Measurements from ENCODE around the gene NPFFR2. TPM values are rescaled to one million over a fixed set of nuclear protein-coding genes. Genes with fewer than 3 reads are reported as not detected.
"Not testable (repeated sequence)": the region's sequence is repeated elsewhere in the genome, so short reads cannot be mapped to it uniquely, and the experiment has no call there.

The NPFFR2 gene
- polyA plus RNA-seq, 10 donors = 0.20 to 1.5 (median 0.51) TPM

DNA sequence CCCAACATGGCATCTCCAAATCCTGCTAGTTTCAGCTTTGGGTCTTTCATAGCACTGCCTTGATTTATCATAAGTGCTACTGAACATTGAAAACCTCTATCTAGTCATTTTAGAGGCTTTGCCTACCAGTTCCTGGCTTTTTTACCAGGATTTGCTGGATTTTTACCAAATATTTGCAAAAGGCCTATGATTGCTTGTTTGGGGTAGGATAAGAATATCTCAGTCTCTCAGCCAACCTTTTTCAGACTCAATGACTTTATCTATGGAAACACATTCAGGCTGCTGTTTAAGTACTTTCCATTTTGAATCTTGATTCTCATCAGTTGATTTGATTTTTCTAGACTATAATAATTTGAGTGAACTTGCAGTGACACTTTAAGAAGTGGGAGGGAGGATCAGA is 80.1 kb downstream of the NPFFR2 start:
- DNase-seq = no peak

DNA sequence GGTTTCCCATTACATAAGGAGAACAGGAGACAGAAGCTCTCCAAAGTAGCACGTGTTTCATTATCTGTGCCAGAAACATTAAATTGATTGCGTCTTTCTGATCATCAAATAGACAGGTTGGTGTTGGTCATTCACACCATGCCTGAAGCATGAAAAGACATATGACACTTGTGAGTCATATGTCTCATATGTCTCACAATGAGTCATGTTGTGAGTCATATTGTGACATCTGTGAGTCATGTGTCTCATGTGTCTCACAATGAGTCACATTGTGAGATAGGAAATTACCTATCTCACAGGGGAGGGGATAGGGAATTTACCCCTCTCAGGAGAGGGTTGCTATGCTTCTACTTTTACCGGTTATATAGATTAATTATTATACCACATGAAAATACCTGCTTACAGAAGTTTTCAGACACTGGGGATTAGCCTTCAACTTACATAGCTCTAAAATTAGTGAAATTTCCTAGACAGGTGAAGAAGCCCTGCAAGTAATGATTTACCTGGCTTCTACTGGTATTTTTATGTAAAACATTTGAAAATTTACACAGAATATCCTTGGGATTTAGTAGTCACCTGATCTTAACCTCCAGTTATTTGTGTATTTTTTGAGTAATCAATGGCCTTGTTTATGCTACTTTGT is 80.8 kb downstream of the NPFFR2 start:
- DNase-seq = peak in 1 of 3 donors; percentile 9

DNA sequence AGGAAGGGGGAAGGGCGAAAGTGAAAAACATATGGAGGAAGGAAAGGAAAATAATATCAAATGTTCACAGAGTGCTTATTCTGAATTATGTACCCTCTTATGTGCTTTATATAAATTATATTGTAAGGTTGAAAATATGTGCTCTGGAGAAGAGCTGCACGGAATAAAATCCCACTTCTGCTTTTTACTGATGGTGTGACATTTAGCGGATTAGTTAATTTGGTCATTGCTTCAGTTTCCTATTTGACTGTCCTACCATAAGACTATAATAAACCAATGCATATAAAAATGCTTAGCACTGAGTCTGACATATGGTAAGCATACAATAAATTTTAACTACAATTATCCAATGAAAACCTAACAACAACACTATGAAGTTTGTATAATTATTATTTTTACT is 86.2 kb downstream of the NPFFR2 start:
- no peak for DNase-seq

DNA sequence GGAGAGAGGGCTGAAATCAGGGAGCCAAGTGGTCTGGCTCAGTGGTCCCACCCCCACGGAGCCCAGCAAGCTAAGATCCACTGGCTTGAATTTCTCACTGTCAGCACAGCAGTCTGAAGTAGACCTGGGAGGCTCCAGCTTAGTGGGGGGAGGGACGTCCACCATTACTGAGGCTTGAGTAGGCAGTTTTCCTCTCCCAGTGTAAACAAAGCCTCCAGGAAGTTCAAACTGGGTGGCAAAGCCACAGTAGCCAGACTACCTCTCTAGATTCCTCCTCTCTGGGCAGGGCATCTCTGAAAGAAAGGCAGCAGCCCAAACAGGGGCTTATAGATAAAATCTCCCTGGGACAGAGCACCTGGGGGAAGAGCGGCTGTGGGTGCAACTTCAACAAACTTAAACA is 88.1 kb downstream of the NPFFR2 start:
- DNase-seq = no peak

DNA sequence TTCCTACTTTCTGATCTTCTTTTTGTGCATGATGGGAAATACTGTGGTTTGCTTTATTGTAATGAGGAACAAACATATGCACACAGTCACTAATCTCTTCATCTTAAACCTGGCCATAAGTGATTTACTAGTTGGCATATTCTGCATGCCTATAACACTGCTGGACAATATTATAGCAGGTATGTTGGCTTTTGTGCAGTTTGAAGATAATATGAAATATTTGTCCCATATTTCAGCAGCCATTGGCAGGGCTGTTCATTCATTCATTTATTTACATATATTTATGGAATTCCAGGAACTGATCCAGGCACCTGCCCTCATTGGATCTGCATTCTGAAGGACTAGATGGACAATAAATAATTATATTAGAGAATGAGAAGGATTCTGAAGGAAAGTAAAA is 96.9 kb downstream of the NPFFR2 start:
- DNase-seq = no peak

DNA sequence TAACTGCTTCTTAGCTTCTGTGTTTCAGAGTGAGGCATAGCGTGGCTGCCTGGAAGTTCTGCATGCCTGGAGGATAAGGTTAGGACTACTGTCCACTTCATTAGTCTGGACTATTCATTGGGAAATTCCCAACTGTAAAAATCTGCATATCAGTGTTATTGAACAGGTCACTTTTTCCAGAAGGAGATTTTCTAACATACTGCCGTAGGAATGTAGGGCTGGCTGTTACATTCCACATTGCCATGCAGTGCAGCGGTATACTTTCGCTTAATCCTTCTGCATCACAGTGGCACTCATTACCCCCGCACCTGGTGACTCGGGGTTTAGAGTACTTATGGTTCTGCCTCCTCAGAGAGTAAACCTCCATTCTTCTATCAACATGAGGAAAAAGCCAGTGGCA is 104.6 kb downstream of the NPFFR2 start:
- DNase-seq = no peak

DNA sequence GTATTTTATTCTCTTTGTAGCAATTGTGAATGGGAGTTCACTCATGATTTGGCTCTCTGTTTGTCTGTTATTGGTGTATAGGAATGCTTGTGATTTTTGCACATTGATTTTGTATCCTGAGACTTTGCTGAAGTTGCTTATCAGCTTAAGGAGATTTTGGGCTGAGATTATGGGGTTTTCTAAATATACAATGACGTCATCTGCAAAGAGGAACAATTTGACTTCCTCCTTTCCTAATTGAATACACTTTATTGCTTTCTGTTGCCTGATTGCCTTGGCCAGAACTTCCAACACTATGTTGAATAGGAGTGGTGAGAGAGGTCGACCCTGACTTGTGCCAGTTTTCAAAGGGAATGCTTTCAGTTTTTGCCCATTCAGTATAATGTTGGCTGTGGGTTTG is 108.2 kb downstream of the NPFFR2 start:
- DNase-seq = not testable (repeated sequence)

DNA sequence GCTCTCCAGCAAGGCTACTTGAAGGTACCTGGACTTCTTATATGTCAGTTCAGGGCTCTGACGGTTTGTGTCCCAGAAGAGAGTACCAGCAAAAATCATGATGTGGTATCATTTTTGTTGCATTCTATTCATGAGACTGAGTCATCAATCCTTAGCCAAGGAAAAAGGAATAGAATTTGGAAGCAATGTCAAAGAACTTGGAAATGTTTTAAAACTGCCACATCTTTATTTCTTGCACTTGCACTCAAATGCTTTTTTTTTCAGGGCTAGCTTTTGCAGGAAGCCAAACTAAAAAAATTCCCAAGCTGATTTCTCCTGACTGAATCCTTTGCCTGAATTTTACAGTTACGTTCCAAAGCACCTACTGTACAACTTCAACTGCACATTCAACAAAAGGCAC is 112.4 kb downstream of the NPFFR2 start:
- DNase-seq = no peak

DNA sequence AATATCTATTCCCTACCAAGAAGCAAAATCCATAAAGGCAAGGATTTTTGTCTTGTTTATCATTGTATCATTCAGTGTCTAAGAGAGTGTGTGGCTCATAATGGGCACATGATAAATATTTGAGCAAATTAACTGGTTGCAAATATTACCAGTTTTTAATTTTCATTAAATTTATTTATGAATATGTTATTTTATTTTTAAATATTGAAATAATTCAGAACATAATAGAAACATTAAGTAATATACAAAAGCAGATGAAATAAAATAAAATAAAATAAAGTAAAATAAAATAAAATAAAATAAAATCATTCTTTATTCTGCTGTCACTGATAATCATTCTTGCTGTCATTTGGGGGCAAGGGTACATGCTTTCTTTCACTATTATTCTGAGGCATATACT is 120.9 kb downstream of the NPFFR2 start:
- DNase-seq = no peak

DNA sequence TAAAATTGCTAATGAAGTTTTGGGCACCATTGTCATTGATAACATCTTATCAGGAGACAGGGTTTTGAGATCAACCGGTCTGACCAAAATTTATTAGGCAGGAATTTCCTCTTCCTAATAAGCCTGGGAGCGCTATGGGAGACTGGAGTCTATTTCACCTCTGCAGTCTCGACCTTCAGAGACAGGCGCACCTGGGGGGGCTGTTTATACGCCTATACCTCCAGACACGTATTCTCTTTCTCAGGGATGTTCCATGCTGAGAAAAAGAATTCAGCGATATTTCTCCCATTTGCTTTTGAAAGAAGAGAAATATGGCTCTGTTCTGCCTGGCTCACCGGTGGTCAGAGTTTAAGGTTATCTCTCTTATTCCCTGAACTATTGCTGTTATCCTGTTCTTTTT is 121.8 kb downstream of the NPFFR2 start:
- not testable (repeated sequence) for DNase-seq

DNA sequence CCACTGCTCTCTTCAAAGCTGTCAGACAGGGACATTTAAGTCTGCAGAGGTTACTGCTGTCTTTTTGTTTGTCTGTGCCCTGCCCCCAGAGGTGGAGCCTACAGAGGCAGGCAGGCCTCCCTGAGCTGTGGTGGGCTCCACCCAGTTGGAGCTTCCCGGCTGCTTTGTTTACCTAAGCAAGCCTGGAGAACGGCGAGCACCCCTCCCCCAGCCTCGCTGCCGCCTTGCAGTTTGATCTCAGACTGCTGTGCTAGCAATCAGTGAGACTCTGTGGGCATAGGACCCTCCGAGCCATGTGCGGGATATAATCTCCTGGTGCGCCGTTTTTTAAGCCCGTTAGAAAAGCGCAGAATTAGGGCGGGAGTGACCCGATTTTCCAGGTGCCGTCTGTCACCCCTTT is 137.5 kb downstream of the NPFFR2 start:
- not testable (repeated sequence) for DNase-seq

DNA sequence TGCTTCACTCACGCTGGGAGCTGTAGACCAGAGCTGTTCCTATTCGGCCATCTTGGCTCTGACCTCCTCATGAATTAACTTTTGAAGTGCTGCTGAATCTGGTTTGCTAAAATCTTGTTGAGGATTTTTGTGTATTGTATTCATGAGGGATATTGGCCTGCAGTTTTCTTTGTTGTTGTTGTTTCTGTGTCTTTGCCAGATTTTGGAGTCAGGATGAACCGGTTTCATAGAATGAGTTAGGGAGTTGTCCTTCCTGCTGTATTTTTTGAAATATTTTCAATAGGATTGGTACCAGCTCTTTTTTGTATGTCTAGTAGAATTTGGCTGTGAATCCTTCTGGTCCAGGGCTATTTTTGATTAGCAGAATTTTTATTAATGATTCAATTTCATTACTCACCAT is 138.1 kb downstream of the NPFFR2 start:
- DNase-seq = no peak

DNA sequence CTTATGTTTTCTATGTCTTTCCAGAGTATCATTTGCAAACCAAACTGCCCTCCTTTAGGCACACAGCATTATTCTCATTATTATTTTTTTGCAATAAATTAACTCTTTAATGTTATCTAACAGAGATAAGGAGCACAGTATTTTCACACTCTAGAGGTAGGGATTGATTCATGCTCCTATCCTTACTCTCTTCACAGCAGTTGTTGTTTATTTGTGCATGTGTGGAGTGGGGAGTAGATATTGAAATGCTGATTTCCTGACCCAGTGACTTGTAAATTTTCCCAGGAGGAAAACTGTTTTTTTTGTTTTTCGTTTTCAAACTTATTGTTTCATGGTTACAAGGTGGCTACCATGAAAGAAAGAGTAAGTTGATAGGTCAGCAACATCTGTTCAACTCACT is 140.0 kb downstream of the NPFFR2 start:
- no peak for DNase-seq

DNA sequence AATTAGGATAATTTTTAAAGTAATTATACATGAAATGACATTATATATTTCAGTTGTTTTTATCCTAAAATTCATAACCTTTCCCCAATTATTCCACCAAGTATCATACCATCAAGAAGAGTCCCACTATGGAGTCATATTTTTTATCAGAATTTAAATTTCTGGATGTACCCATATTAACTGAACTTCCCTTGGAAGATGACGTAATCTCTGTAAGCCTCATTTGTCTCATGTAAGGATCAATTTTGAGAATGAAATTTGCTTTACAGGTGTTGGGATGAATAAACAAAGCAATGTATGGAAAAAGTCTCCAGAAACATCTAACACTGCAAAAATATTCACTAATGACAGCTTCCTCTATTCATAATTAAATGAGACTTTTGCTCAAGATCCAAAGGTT is 147.5 kb downstream of the NPFFR2 start:
- no peak for DNase-seq

DNA sequence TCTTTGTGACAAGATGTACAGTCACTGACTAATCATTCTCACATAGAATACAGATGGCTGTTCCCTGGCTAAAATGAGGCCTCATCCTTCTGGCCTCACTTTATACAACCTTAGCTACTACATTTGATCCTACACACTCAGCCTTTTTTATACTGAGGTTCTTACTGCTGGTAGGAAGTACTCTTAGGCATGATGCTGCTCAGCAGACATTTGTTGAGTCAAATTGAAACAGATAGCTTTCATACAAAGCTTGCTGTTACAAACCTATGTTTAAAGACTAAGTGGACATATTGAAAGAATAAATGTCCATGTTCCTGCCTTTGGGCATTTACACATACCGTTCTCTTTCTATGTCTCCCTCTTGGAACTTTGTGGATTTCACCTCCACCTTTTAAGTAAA is 154.9 kb downstream of the NPFFR2 start:
- no peak for DNase-seq

DNA sequence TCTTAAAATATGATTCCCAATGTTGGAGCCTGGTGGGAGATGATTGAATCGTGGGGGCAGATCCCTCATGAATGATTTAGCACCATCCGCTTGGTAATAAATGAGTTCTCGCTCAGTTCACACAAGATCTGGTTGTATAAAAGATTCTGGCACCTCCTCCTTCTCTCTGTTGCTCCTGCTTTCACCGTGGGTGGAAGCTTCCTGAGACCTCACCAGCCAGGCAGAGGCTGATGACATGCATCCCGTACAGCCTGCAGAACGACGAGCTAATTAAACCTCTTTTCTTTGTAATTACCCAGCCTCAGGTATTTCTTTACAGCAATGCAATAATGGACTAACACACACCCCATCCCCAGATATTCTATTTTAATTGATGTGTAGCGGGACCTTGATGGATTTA is 162.2 kb downstream of the NPFFR2 start:
- DNase-seq = no peak

DNA sequence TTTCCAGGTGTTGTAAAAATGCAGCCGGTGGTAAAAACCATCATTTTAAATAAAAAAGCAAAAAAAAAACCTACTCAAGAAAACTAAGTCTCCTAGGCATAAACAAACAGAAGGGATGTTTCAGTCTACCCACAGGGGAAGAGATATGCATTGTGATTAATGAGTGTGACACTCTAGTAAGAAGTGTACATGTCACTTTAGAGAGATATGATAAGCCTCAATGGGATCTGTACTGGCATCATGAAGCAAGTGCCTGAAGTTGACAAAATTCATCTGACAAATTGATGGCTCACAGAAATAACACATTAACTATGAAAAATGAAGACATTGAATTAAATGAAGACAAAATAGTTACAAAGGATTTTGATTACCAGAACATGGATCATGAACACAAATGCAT is 162.7 kb downstream of the NPFFR2 start:
- no peak for DNase-seq

Other genes starting within 250 kb of the NPFFR2 start
- gene GC, start 247.9 kb upstream of the NPFFR2 start, polyA plus RNA-seq (ENCODE audit: insufficient read length in 10 of 10) = 1 to 10 TPM in 1 of 10 donors, under 1 TPM in 1, not detected in 8; 0.39 to 1.4 TPM

Data from muscle of back (tissue), 11 donors.